Trophoblast cell (in vitro differentiated cells and primary cell): ENCODE data around the gene PDE11A.

Experiments used
- DNase-seq, 2 donors: peaks; one replicate each; pipeline ENCODE4 v3.0.0-alpha.2; 2016
- H2AFZ ChIP-seq: 2 replicates; pipeline ENCODE4 v1.6.1; 2013; ENCODE audit warnings: low read length, moderate library complexity, mild to moderate bottlenecking; ENCODE audit not compliant: insufficient read depth, poor library complexity
- H2AK5ac ChIP-seq: 2 replicates; pipeline ENCODE4 v1.6.1; 2013; ENCODE audit warnings: mild to moderate bottlenecking, low read length
- H2BK120ac ChIP-seq: 2 replicates; pipeline ENCODE4 v1.6.1; 2013; ENCODE audit warnings: low read length, mild to moderate bottlenecking, moderate library complexity; ENCODE audit not compliant: insufficient read depth, poor library complexity
- H2BK12ac ChIP-seq: 2 replicates; pipeline ENCODE4 v1.6.1; 2013; ENCODE audit warnings: mild to moderate bottlenecking, low read length, moderate library complexity
- H2BK5ac ChIP-seq: 2 replicates; pipeline ENCODE4 v1.6.1; 2013; ENCODE audit warnings: low read length, low read depth, moderate library complexity, mild to moderate bottlenecking; ENCODE audit not compliant: poor library complexity
- H3K14ac ChIP-seq: 2 replicates; pipeline ENCODE4 v1.6.1; 2013; ENCODE audit warnings: mild to moderate bottlenecking, low read length
- H3K18ac ChIP-seq: 2 replicates; pipeline ENCODE4 v1.6.1; 2013; ENCODE audit warnings: mild to moderate bottlenecking, low read length
- H3K23ac ChIP-seq: 2 replicates; pipeline ENCODE4 v1.6.1; 2013; ENCODE audit warnings: low read length
- H3K27ac ChIP-seq: 2 replicates; pipeline ENCODE4 v1.5.1; 2013; ENCODE audit warnings: low read depth, mild to moderate bottlenecking, inconsistent platforms, low read length, moderate library complexity
- H3K27me3 ChIP-seq: 2 replicates; pipeline ENCODE4 v1.6.1; 2013; ENCODE audit warnings: inconsistent platforms, mild to moderate bottlenecking, low read length, moderate library complexity; ENCODE audit not compliant: insufficient read depth
- H3K36me3 ChIP-seq, 2 experiments: 1 replicate in 1 of 2; 2 replicates in 1 of 2; pipeline ENCODE4 v1.6.1; 2013; ENCODE audit warnings: low read length in 2 of 2, mild to moderate bottlenecking in 2 of 2, moderate library complexity in 1 of 2; ENCODE audit not compliant: insufficient read depth in 2 of 2, control insufficient read depth in 1 of 2
- H3K4ac ChIP-seq: 2 replicates; pipeline ENCODE4 v1.6.1; 2013; ENCODE audit warnings: low read depth, mild to moderate bottlenecking, low read length, moderate library complexity
- H3K4me1 ChIP-seq, 2 experiments: 1 replicate in 1 of 2; 2 replicates in 1 of 2; pipeline ENCODE4 v1.6.1; 2013; ENCODE audit warnings: low read length in 2 of 2, mild to moderate bottlenecking in 2 of 2, moderate library complexity in 1 of 2; ENCODE audit not compliant: insufficient read depth in 2 of 2, control insufficient read depth in 1 of 2
- H3K4me2 ChIP-seq: 2 replicates; pipeline ENCODE4 v1.6.1; 2013; ENCODE audit warnings: inconsistent platforms, mild to moderate bottlenecking, low read length, moderate library complexity
- H3K4me3 ChIP-seq: 2 replicates; pipeline ENCODE4 v1.5.1; 2013; ENCODE audit warnings: mild to moderate bottlenecking, low read depth, low read length, inconsistent platforms
- H3K79me1 ChIP-seq: one replicate; pipeline ENCODE4 v1.6.1; 2013; ENCODE audit warnings: low read length
- H3K79me2 ChIP-seq: 2 replicates; pipeline ENCODE4 v1.6.1; 2013; ENCODE audit warnings: low read length, mild to moderate bottlenecking; ENCODE audit not compliant: control insufficient read depth, insufficient read depth, poor library complexity
- H3K9ac ChIP-seq: 2 replicates; pipeline ENCODE4 v1.6.1; 2013; ENCODE audit warnings: mild to moderate bottlenecking, low read length
- H3K9me3 ChIP-seq: 2 replicates; pipeline ENCODE4 v1.6.1; 2013; ENCODE audit warnings: low read depth, mild to moderate bottlenecking, control low read depth, inconsistent platforms, low read length; ENCODE audit not compliant: insufficient read depth
- H4K12ac ChIP-seq: 2 replicates; pipeline ENCODE4 v1.6.1; 2013; ENCODE audit warnings: low read depth, mild to moderate bottlenecking, low read length, moderate library complexity
- H4K8ac ChIP-seq: 2 replicates; pipeline ENCODE4 v1.6.1; 2013; ENCODE audit warnings: low read depth, mild to moderate bottlenecking, low read length, moderate library complexity
- H4K91ac ChIP-seq: one replicate; pipeline ENCODE4 v1.6.1; 2013; ENCODE audit warnings: low read depth, mild to moderate bottlenecking, low read length, moderate library complexity
- WGBS: extraction: QIAGEN DNeasy Blood & Tissue Kit; methylation state at CpG from one replicate; pipeline ENCODE4 v1.1.7; 2013; ENCODE audit warnings: missing lambda C conversion rate; ENCODE audit not compliant: insufficient read length, insufficient coverage; ENCODE audit errors: extremely low coverage; 5-methylcytosine and 5-hydroxymethylcytosine counted together

PDE11A gene

GRCh38 chr2:177660742-177661141 is 411.8 kb downstream of the PDE11A start:
- H2AFZ ChIP-seq: no peak overlapping the region
- H4K91ac ChIP-seq: no peak overlapping the region
- H3K27me3 ChIP-seq: no peaks in the 10 kb centered on the region
- no peaks in the 10 kb centered on the region for H3K79me1 ChIP-seq
- no peak overlapping the region for H3K14ac ChIP-seq
- no peak overlapping the region for H4K12ac ChIP-seq
- no peak overlapping the region for H3K27ac ChIP-seq
- no CpG with 5 or more reads among the region's 3 CpGs for WGBS
- H2BK12ac ChIP-seq: no peak overlapping the region
- no peak overlapping the region for H3K4ac ChIP-seq
- H3K4me3 ChIP-seq: no peak overlapping the region
- H3K36me3 ChIP-seq: no peaks in the 10 kb centered on the region
- no peak overlapping the region for H2BK5ac ChIP-seq
- H3K79me2 ChIP-seq: peaks cover 2% of the 10 kb centered on the region
- no peak overlapping the region for H3K4me2 ChIP-seq
- H4K8ac ChIP-seq: no peak overlapping the region
- no peak overlapping the region for H2BK120ac ChIP-seq
- no peaks in the 10 kb centered on the region for H3K9me3 ChIP-seq
- H3K23ac ChIP-seq: no peak overlapping the region
- H2AK5ac ChIP-seq: no peak overlapping the region
- no peak overlapping the region for H3K9ac ChIP-seq
- H3K4me1 ChIP-seq: no peaks in the 10 kb centered on the region
- no peak overlapping the region for H3K18ac ChIP-seq
- no peak for DNase-seq

GRCh38 chr2:177658309-177658708 is 414.3 kb downstream of the PDE11A start:
- Histone ChIP-seq H3K4me2 (no peak overlapping the region), H2BK120ac (no peak overlapping the region), H2BK5ac (no peak overlapping the region), H3K4me3 (no peak overlapping the region), H4K8ac (no peak overlapping the region), H3K14ac (no peak overlapping the region), H3K4me1 (no peaks in the 10 kb centered on the region), H3K23ac (no peak overlapping the region), H3K27me3 (no peaks in the 10 kb centered on the region), H3K79me2 (peaks cover 2% of the 10 kb centered on the region), H3K79me1 (no peaks in the 10 kb centered on the region), H3K36me3 (no peaks in the 10 kb centered on the region), H4K12ac (no peak overlapping the region), H3K9me3 (no peaks in the 10 kb centered on the region), H3K4ac (no peak overlapping the region), H3K9ac (no peak overlapping the region), H4K91ac (no peak overlapping the region), H2BK12ac (no peak overlapping the region), H2AFZ (no peak overlapping the region), H3K18ac (no peak overlapping the region), H3K27ac (no peak overlapping the region), H2AK5ac (no peak overlapping the region)
- no peak for DNase-seq

- Histone ChIP-seq H3K23ac (no peak overlapping the region), H2BK5ac (no peak overlapping the region), H4K12ac (no peak overlapping the region), H2AFZ (no peak overlapping the region), H3K79me2 (no peaks in the 10 kb centered on the region), H2BK12ac (no peak overlapping the region), H3K4me2 (no peak overlapping the region), H3K27ac (no peak overlapping the region), H4K8ac (no peak overlapping the region), H3K4ac (no peak overlapping the region), H3K9ac (no peak overlapping the region), H3K9me3 (no peaks in the 10 kb centered on the region), H2AK5ac (no peak overlapping the region), H3K14ac (no peak overlapping the region), H3K27me3 (no peaks in the 10 kb centered on the region), H2BK120ac (no peak overlapping the region), H3K4me1 (no peaks in the 10 kb centered on the region), H3K36me3 (no peaks in the 10 kb centered on the region), H3K4me3 (no peak overlapping the region), H3K79me1 (no peaks in the 10 kb centered on the region), H3K18ac (no peak overlapping the region), H4K91ac (no peak overlapping the region)
- no peak for DNase-seq
- WGBS: no CpG with 5 or more reads among the region's 7 CpGs
These were observed 420.7 kb downstream of the PDE11A start for GRCh38 chr2:177651833-177652232.

GRCh38 chr2:177649568-177650518 is 422.7 kb downstream of the PDE11A start:
- no peak overlapping the region for H2BK120ac ChIP-seq
- H4K12ac ChIP-seq: no peak overlapping the region
- no peak overlapping the region for H3K4ac ChIP-seq
- no peak overlapping the region for H2AFZ ChIP-seq
- H3K9ac ChIP-seq: no peak overlapping the region
- H3K79me1 ChIP-seq: no peaks in the 10 kb centered on the region
- H3K27ac ChIP-seq: no peak overlapping the region
- no peaks in the 10 kb centered on the region for H3K4me1 ChIP-seq
- H3K27me3 ChIP-seq: no peaks in the 10 kb centered on the region
- no peak overlapping the region for H3K4me2 ChIP-seq
- H2BK12ac ChIP-seq: no peak overlapping the region
- no peak overlapping the region for H3K4me3 ChIP-seq
- H3K14ac ChIP-seq: no peak overlapping the region
- H4K8ac ChIP-seq: no peak overlapping the region
- no peaks in the 10 kb centered on the region for H3K9me3 ChIP-seq
- no peak overlapping the region for H3K23ac ChIP-seq
- no peak overlapping the region for H2AK5ac ChIP-seq
- no peak overlapping the region for H2BK5ac ChIP-seq
- DNase-seq: no peak
- H3K36me3 ChIP-seq: no peaks in the 10 kb centered on the region
- no peaks in the 10 kb centered on the region for H3K79me2 ChIP-seq
- no peak overlapping the region for H4K91ac ChIP-seq
- no CpG with 5 or more reads among the region's 4 CpGs for WGBS
- H3K18ac ChIP-seq: no peak overlapping the region
